ENCODE data around the gene CAPG. TPM values are rescaled to one million over a fixed set of nuclear protein-coding genes. Genes with fewer than 3 reads are reported as not detected.

Gene CAPG
- polyA plus RNA-seq, 2 of the 4 experiments (the other 2 are of a cell fraction) = 57.5 to 81.0 TPM

DNA sequence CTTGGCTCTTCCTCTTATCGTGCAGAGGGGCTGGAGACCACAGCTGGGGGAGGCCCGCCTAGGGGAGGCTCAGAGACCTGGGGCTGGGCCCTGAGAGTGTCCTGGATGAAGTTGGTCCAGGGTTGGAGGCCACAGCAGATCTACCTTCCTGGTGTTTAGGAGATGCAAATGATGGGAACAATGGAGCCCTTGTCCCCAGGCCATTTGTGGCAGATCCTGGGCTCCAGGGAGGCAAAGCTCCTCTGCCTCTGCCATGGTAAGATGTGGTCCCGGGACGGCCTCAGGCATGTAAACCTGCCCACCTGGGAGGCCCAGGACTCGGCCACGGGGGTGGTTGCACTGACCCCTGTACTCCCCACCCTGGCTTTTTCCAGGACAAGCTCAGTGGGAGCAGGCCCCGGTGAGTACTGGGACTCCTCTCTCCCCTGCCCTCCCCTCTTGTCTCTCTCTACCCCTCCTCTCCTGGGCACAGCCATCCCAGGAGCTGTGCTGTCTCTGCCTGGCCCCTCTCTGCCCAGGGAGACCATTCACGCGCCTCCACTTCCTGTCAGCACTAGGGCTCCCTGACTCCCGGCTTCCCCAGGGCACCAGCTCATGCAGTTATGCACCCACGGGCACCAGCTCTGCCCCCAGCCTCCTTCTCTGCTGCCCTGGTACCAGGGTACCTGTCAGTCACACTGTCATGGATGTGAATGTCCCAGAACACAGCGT, 19.2 kb upstream of the CAPG start (continued):
- TF ChIP-seq FOXS1 (CRISPR knock-in tag; IDR thresholded peaks at IDR 0.05) (no peak), EHF (CRISPR knock-in tag; IDR thresholded peaks at IDR 0.05) (no peak), KDM5A (IDR thresholded peaks at IDR 0.05) (no peak), TFCP2L1 (CRISPR knock-in tag; IDR thresholded peaks at IDR 0.05) (no peak), RFX5 (IDR thresholded peaks at IDR 0.05) (no peak)
- TF ChIP-seq, protein P1, sequence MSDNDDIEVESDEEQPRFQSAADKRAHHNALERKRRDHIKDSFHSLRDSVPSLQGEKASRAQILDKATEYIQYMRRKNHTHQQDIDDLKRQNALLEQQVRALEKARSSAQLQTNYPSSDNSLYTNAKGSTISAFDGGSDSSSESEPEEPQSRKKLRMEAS (IDR thresholded peaks at IDR 0.05) = no peak
- TF ChIP-seq, protein P2, sequence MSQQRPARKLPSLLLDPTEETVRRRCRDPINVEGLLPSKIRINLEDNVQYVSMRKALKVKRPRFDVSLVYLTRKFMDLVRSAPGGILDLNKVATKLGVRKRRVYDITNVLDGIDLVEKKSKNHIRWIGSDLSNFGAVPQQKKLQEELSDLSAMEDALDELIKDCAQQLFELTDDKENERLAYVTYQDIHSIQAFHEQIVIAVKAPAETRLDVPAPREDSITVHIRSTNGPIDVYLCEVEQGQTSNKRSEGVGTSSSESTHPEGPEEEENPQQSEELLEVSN (IDR thresholded peaks at IDR 0.05; ENCODE audit: borderline replicate concordance, low read depth) = no peak
- TF ChIP-seq, protein P3, sequence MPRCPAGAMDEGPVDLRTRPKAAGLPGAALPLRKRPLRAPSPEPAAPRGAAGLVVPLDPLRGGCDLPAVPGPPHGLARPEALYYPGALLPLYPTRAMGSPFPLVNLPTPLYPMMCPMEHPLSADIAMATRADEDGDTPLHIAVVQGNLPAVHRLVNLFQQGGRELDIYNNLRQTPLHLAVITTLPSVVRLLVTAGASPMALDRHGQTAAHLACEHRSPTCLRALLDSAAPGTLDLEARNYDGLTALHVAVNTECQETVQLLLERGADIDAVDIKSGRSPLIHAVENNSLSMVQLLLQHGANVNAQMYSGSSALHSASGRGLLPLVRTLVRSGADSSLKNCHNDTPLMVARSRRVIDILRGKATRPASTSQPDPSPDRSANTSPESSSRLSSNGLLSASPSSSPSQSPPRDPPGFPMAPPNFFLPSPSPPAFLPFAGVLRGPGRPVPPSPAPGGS (IDR thresholded peaks at IDR 0.05) = no peak

DNA sequence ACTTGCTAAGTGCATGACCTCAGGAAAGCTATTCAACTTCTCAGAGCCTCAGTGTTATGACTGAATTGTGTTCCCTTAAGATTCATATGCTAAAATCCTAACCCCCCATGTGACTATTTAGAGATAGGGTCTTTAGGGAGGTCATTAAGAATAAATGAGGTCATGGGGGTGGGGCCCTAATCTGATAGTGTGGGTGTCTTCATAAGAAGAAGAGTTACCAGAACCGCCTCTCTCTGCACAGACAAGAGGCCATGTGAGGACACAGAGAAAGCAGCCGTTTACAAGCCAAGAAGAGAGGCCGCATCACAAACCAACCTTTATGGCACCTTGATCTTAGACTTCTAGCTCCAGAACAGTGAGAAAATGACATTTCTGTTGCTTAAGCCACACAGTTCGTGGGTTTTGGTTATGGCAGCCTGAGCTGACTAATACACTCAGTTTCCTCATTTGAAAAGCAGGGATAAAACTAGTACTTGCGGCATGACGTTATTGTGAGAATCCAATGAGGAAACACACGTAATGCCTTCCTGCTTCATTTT, 18.2 kb upstream of the CAPG start:
- ChIA-PET CTCF (interaction anchor here (1.0 to 41.9 kb wide), 6 partner anchors 7 to 117 kb away, joined by 3 to 1185 read pairs (median 5); partner anchors contain the start of genes GGCX, MAT2A and SH2D6), POLR2A (interaction anchor here (1.0 to 4.6 kb wide), 3 partner anchors 9 to 118 kb away, joined by 4 to 30 read pairs (median 17); partner anchors contain the start of gene MAT2A)
- TF ChIP-seq, protein P4, sequence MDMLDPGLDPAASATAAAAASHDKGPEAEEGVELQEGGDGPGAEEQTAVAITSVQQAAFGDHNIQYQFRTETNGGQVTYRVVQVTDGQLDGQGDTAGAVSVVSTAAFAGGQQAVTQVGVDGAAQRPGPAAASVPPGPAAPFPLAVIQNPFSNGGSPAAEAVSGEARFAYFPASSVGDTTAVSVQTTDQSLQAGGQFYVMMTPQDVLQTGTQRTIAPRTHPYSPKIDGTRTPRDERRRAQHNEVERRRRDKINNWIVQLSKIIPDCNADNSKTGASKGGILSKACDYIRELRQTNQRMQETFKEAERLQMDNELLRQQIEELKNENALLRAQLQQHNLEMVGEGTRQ (IDR thresholded peaks at IDR 0.05) = no peak
- TF ChIP-seq POLR2A (IDR thresholded peaks at IDR 0.05; ENCODE audit: low read length) (no peak), HOXB13 (CRISPR knock-in tag; IDR thresholded peaks at IDR 0.05; ENCODE audit: low read depth) (no peak), FOSB (CRISPR knock-in tag; IDR thresholded peaks at IDR 0.05) (no peak), RAD21 (conservative IDR thresholded peaks at IDR 0.05 in 1 of 2, IDR thresholded peaks at IDR 0.05 in 1 of 2) (no peak), HOXB5 (CRISPR knock-in tag; IDR thresholded peaks at IDR 0.05) (no peak), BHLHE40 (IDR thresholded peaks at IDR 0.05; ENCODE audit: low read depth, low read length) (no peak), CBX2 (IDR thresholded peaks at IDR 0.05; ENCODE audit: borderline replicate concordance, low read depth) (no peak), HEYL (CRISPR knock-in tag; IDR thresholded peaks at IDR 0.05) (no peak), PHF8 (IDR thresholded peaks at IDR 0.05; ENCODE audit: borderline replicate concordance, low read depth) (no peak), CEBPB (IDR thresholded peaks at IDR 0.05) (no peak), JUNB (IDR thresholded peaks at IDR 0.05) (no peak), SREBF2 (IDR thresholded peaks at IDR 0.05) (no peak)
- TF ChIP-seq, protein P2 (IDR thresholded peaks at IDR 0.05; ENCODE audit: borderline replicate concordance, low read depth) = no peak
- TF ChIP-seq, protein P5, sequence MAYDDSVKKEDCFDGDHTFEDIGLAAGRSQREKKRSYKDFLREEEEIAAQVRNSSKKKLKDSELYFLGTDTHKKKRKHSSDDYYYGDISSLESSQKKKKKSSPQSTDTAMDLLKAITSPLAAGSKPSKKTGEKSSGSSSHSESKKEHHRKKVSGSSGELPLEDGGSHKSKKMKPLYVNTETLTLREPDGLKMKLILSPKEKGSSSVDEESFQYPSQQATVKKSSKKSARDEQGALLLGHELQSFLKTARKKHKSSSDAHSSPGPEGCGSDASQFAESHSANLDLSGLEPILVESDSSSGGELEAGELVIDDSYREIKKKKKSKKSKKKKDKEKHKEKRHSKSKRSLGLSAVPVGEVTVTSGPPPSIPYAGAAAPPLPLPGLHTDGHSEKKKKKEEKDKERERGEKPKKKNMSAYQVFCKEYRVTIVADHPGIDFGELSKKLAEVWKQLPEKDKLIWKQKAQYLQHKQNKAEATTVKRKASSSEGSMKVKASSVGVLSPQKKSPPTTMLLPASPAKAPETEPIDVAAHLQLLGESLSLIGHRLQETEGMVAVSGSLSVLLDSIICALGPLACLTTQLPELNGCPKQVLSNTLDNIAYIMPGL (CRISPR knock-in tag; IDR thresholded peaks at IDR 0.05; ENCODE audit: borderline replicate concordance) = no peak
- TF ChIP-seq, protein P6, sequence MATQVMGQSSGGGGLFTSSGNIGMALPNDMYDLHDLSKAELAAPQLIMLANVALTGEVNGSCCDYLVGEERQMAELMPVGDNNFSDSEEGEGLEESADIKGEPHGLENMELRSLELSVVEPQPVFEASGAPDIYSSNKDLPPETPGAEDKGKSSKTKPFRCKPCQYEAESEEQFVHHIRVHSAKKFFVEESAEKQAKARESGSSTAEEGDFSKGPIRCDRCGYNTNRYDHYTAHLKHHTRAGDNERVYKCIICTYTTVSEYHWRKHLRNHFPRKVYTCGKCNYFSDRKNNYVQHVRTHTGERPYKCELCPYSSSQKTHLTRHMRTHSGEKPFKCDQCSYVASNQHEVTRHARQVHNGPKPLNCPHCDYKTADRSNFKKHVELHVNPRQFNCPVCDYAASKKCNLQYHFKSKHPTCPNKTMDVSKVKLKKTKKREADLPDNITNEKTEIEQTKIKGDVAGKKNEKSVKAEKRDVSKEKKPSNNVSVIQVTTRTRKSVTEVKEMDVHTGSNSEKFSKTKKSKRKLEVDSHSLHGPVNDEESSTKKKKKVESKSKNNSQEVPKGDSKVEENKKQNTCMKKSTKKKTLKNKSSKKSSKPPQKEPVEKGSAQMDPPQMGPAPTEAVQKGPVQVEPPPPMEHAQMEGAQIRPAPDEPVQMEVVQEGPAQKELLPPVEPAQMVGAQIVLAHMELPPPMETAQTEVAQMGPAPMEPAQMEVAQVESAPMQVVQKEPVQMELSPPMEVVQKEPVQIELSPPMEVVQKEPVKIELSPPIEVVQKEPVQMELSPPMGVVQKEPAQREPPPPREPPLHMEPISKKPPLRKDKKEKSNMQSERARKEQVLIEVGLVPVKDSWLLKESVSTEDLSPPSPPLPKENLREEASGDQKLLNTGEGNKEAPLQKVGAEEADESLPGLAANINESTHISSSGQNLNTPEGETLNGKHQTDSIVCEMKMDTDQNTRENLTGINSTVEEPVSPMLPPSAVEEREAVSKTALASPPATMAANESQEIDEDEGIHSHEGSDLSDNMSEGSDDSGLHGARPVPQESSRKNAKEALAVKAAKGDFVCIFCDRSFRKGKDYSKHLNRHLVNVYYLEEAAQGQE (IDR thresholded peaks at IDR 0.05) = no peak
- TF ChIP-seq, protein P7, sequence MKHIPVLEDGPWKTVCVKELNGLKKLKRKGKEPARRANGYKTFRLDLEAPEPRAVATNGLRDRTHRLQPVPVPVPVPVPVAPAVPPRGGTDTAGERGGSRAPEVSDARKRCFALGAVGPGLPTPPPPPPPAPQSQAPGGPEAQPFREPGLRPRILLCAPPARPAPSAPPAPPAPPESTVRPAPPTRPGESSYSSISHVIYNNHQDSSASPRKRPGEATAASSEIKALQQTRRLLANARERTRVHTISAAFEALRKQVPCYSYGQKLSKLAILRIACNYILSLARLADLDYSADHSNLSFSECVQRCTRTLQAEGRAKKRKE (CRISPR knock-in tag; IDR thresholded peaks at IDR 0.05; ENCODE audit: low read depth) = no peak
- H3K27ac ChIP-seq = peak overlapping the region; percentile 62 to 80; a peak in 5 of 6 replicates
- no peak overlapping the region for H3K4me3 ChIP-seq
- peaks cover 36% of the 10 kb centered on the region for H3K4me1 ChIP-seq
- FAIRE-seq (no peak), DNase-seq (ENCODE audit: low read depth in 1 of 2, low spot score in 1 of 2) (no peak), ATAC-seq (no peak)
- H3K4me2 ChIP-seq = no peak overlapping the region
- 83% methylated on average over 7 of the region's 7 CpGs for WGBS (ENCODE audit: missing lambda C conversion rate)
- H3K9me3 ChIP-seq = no peaks in the 10 kb centered on the region
